B cell (primary cell): ENCODE data around the gene EIF3D. TPM values are rescaled to one million over a fixed set of nuclear protein-coding genes. Genes with fewer than 3 reads are reported as not detected.
A peak's percentile ranks its signal among the peaks of the same experiment; 100 is the strongest.

Experiments
- ATAC-seq: fragments of 200-7000 bp; cut with Tn5 transposase; one replicate; pipeline ENCODE4 v1.10.0; 2021; ENCODE audit warnings: low read depth, mild to moderate bottlenecking, moderate number of reproducible peaks, moderate library complexity
- CTCF ChIA-PET: fragments of 350-600 bp; sonication (Branson Sonifier 250); formaldehyde crosslinking; loops from one replicate; lab custom pipeline; 2021; ENCODE audit warnings: antibody characterized with exemption, inconsistent platforms; lab: Charles Lee
- POLR2A ChIA-PET: fragments of 350-600 bp; sonication (Branson Sonifier 250); formaldehyde crosslinking; loops from one replicate; lab custom pipeline; 2021; ENCODE audit warnings: antibody characterized with exemption; lab: Charles Lee
- DNase-seq: peaks from one replicate; pipeline ENCODE4 v3.0.0; 2013
- H2AFZ ChIP-seq: 2 replicates; pipeline ENCODE4 v1.6.1; 2012; ENCODE audit warnings: mild to moderate bottlenecking, low read depth, low read length; ENCODE audit not compliant: insufficient read depth, poor library complexity, severe bottlenecking
- H3K27ac ChIP-seq, 2 donors: 1 replicate in 1 of 2; 2 replicates in 1 of 2; pipeline ENCODE4 v1.5.1; 2012 to 2013; ENCODE audit warnings: low read length in 2 of 2, mild to moderate bottlenecking in 2 of 2, moderate library complexity in 1 of 2
- H3K27me3 ChIP-seq, 4 experiments: fragments of 200-600 bp in 1 of 4; sonication (generic) in 1 of 4; replicated peaks in 1 of 4; 1 replicate in 2 of 4; 2 replicates in 2 of 4; pipeline versions ENCODE4 v1.6.1 to v1.7.0; 2013 to 2016; ENCODE audit warnings: low read length in 3 of 4, mild to moderate bottlenecking in 2 of 4, mixed read lengths in 1 of 4, moderate library complexity in 1 of 4; ENCODE audit not compliant: insufficient read depth in 4 of 4, control insufficient read depth in 3 of 4; ENCODE audit errors: control extremely low read depth in 1 of 4
- H3K36me3 ChIP-seq, 2 experiments: replicated peaks in 1 of 2; 1 replicate in 1 of 2; 2 replicates in 1 of 2; pipeline versions ENCODE4 v1.6.1 to v1.7.1; 2013; ENCODE audit warnings: low read length in 1 of 2; ENCODE audit not compliant: insufficient read depth in 2 of 2, control insufficient read depth in 1 of 2; ENCODE audit errors: control extremely low read depth in 1 of 2, extremely low read depth in 1 of 2
- H3K4me1 ChIP-seq, 2 donors: fragments of 200-600 bp in 1 of 2; sonication (generic) in 1 of 2; 1 replicate in 1 of 2; 2 replicates in 1 of 2; pipeline versions ENCODE4 v1.5.1 to v1.6.1; 2013 to 2017; ENCODE audit warnings: low read length in 2 of 2; ENCODE audit not compliant: control insufficient read depth in 2 of 2, insufficient read depth in 2 of 2
- H3K4me2 ChIP-seq: replicated peaks from 2 replicates; pipeline ENCODE3; 2012; ENCODE audit warnings: mild to moderate bottlenecking, low read depth, low read length; ENCODE audit not compliant: poor library complexity, severe bottlenecking
- H3K4me3 ChIP-seq, 5 experiments: fragments of 200-600 bp in 1 of 5; sonication (generic) in 1 of 5; 1 replicate in 3 of 5; 2 replicates in 2 of 5; pipeline versions ENCODE4 v1.5.1 to v1.7.0; 2011 to 2016; ENCODE audit warnings: low read length in 4 of 5, mild to moderate bottlenecking in 4 of 5, low read depth in 2 of 5, control low read depth in 1 of 5, moderate library complexity in 1 of 5; ENCODE audit not compliant: insufficient read depth in 1 of 5; ENCODE audit errors: control extremely low read depth in 1 of 5, extremely low read depth in 1 of 5
- H3K79me2 ChIP-seq: fragments of 200-600 bp; sonication (generic); one replicate; pipeline ENCODE4 v1.6.0; 2016; ENCODE audit warnings: low read length; ENCODE audit not compliant: control insufficient read depth, insufficient read depth
- H3K9ac ChIP-seq: fragments of 200-600 bp; sonication (generic); 2 replicates; pipeline ENCODE4 v1.6.1; 2017; ENCODE audit warnings: mild to moderate bottlenecking, low read length, moderate library complexity
- H3K9me3 ChIP-seq, 3 donors: one replicate each; pipeline versions ENCODE4 v1.6.1 to v1.7.1; 2013; ENCODE audit warnings: low read length in 2 of 3; ENCODE audit not compliant: control insufficient read depth in 2 of 3, insufficient read depth in 1 of 3; ENCODE audit errors: control extremely low read depth in 1 of 3
- H4K20me1 ChIP-seq: 2 replicates; pipeline ENCODE4 v1.6.0; 2012; ENCODE audit warnings: mild to moderate bottlenecking, low read length; ENCODE audit not compliant: insufficient read depth, control insufficient read depth, poor library complexity, severe bottlenecking
- H3K27ac Mint-ChIP-seq: one replicate; pipeline ENCODE4 v1.8.0; 2021; ENCODE audit warnings: mixed read lengths
- H3K27me3 Mint-ChIP-seq: one replicate; pipeline ENCODE4 v1.8.0; 2021; ENCODE audit warnings: mixed read lengths
- H3K4me1 Mint-ChIP-seq: one replicate; pipeline ENCODE4 v1.8.0; 2021; ENCODE audit warnings: mixed read lengths
- H3K4me3 Mint-ChIP-seq: one replicate; pipeline ENCODE4 v1.8.0; 2021; ENCODE audit warnings: mixed read lengths
- H3K9me3 Mint-ChIP-seq: one replicate; pipeline ENCODE4 v1.8.0; 2022; ENCODE audit warnings: mixed read lengths; ENCODE audit not compliant: insufficient read depth
- CTCF ChIP-seq: fragments of 200-600 bp; IDR thresholded peaks from one replicate; pipeline ENCODE4 v1.8.0; 2022; ENCODE audit warnings: antibody characterized with exemption, mild to moderate bottlenecking
- EZH2 ChIP-seq: IDR thresholded peaks from 2 replicates; pipeline ENCODE4 v1.6.1; 2012; ENCODE audit warnings: borderline replicate concordance, low read depth, mild to moderate bottlenecking, moderate library complexity, low read length; ENCODE audit not compliant: insufficient read depth, poor library complexity, severe bottlenecking
- WGBS: methylation state at CpG from one replicate; pipeline ENCODE4 v1.1.5; 2013; ENCODE audit warnings: missing lambda C conversion rate; ENCODE audit not compliant: insufficient coverage; 5-methylcytosine and 5-hydroxymethylcytosine counted together
- intact Hi-C: fragments of 100-400 bp; cut with micrococcal nuclease; formaldehyde crosslinking; loops from one replicate; pipeline ENCODE4 v1.10.0; 2022
- polyA plus RNA-seq: library from polyadenylated mRNA; depleted of rRNA; stranded (reverse); fragments of >200 nt; gene quantifications from 2 replicates; pipeline ENCODE4 v1.2.3, GENCODE V29; 2012
- total RNA-seq, 2 donors: library from RNA; stranded (reverse); fragments of 120-200 nt in 1 of 2; gene quantifications; 1 replicate in 1 of 2; 2 replicates in 1 of 2; pipeline versions ENCODE4 v1.2.3 to v1.2.4, GENCODE V29; 2013 to 2022

The EIF3D gene
- total and polyA plus RNA-seq, 2 donors (not counting 1 experiment from before 2014, with no cell fraction given), result 274 to 324 TPM

GRCh38 chr22:36467042-36467810 lies 61.7 kb downstream of the EIF3D start:
- Histone ChIP-seq H3K27ac (no peak overlapping the region), H3K9me3 (no peaks in the 10 kb centered on the region), H3K4me3 (no peak overlapping the region), H4K20me1 (no peaks in the 10 kb centered on the region), H3K27me3 (no peaks in the 10 kb centered on the region), H3K4me1 (peaks cover 6 to 17% of the 10 kb centered on the region in 2 donors), H3K36me3 (peaks cover 4 to 27% of the 10 kb centered on the region in 2 experiments), H3K79me2 (peaks cover 31% of the 10 kb centered on the region), H3K4me2 (no peak overlapping the region), H2AFZ (no peak overlapping the region), H3K9ac (no peak overlapping the region)
- CTCF ChIA-PET, result interaction anchor here (1.0 to 29.7 kb wide), 5 partner anchors 19 to 163 kb away, joined by 3 to 607 read pairs (median 6); no protein-coding TSS in a partner anchor
- intact Hi-C loops, result no loop called here
- 73% methylated on average over 9 of the region's 14 CpGs for WGBS
- H3K4me1 Mint-ChIP-seq, result peaks cover 14% of the 10 kb centered on the region
- POLR2A ChIA-PET, result interaction anchor here (0.6 to 1.0 kb wide), 3 partner anchors 9 to 166 kb away, joined by 3 to 4 read pairs (median 4); no protein-coding TSS in a partner anchor
- H3K27me3 Mint-ChIP-seq, result no peaks in the 10 kb centered on the region
- TF ChIP-seq EZH2 (no peak), CTCF (no peak)
- no peaks in the 10 kb centered on the region for H3K9me3 Mint-ChIP-seq
- H3K4me3 Mint-ChIP-seq, result no peak overlapping the region
- H3K27ac Mint-ChIP-seq, result peak overlapping the region; percentile 32
- no peak for DNase-seq
- ATAC-seq, result no peak

GRCh38 chr22:36466258-36466657 lies 62.7 kb downstream of the EIF3D start:
- H3K4me3 Mint-ChIP-seq, result no peak overlapping the region
- no peaks in the 10 kb centered on the region for H3K27me3 Mint-ChIP-seq
- Histone ChIP-seq H3K27ac (no peak overlapping the region), H2AFZ (no peak overlapping the region), H4K20me1 (no peaks in the 10 kb centered on the region), H3K36me3 (peaks cover 4 to 18% of the 10 kb centered on the region in 2 experiments), H3K4me1 (peaks cover 6 to 17% of the 10 kb centered on the region in 2 donors), H3K4me3 (no peak overlapping the region), H3K9ac (no peak overlapping the region), H3K4me2 (no peak overlapping the region), H3K79me2 (peaks cover 31% of the 10 kb centered on the region), H3K27me3 (no peaks in the 10 kb centered on the region), H3K9me3 (no peaks in the 10 kb centered on the region)
- TF ChIP-seq EZH2, result no peak
- TF ChIP-seq CTCF, result no peak
- ChIA-PET POLR2A (interaction anchor here (0.6 to 1.0 kb wide), 2 partner anchors 159 to 165 kb away, joined by 3 to 4 read pairs; no protein-coding TSS in a partner anchor), CTCF (interaction anchor here (0.9 to 29.7 kb wide), 3 partner anchors 20 to 162 kb away, joined by 3 to 607 read pairs (median 3); no protein-coding TSS in a partner anchor)
- intact Hi-C loops, result no loop called here
- DNase-seq, result no peak
- ATAC-seq, result no peak
- WGBS, result 66% methylated on average over 7 of the region's 7 CpGs
- H3K27ac Mint-ChIP-seq, result no peak overlapping the region
- H3K4me1 Mint-ChIP-seq, result peaks cover 14% of the 10 kb centered on the region
- H3K9me3 Mint-ChIP-seq, result no peaks in the 10 kb centered on the region
